HEK293 (cell line): Measurements from ENCODE around the gene ZNF316.

ENCODE experiments used
- KLF9 ChIP-seq: fragments of 450-650 bp; formaldehyde crosslinking; IDR thresholded peaks from 2 replicates; pipeline ENCODE4 v1.5.1; 2016; ENCODE audit warnings: missing biosample characterization, missing genetic modification characterization, low read depth
- ZNF629 ChIP-seq: fragments of 450-650 bp; formaldehyde crosslinking; IDR thresholded peaks from 2 replicates; pipeline ENCODE4 v1.5.1; 2017; ENCODE audit warnings: missing biosample characterization, missing genetic modification characterization
- TF ChIP-seq, protein P1 (sequence below): fragments of 450-650 bp; formaldehyde crosslinking; IDR thresholded peaks from 2 replicates; pipeline ENCODE4 v1.5.1; 2016; ENCODE audit warnings: missing biosample characterization, missing genetic modification characterization

DNA sequence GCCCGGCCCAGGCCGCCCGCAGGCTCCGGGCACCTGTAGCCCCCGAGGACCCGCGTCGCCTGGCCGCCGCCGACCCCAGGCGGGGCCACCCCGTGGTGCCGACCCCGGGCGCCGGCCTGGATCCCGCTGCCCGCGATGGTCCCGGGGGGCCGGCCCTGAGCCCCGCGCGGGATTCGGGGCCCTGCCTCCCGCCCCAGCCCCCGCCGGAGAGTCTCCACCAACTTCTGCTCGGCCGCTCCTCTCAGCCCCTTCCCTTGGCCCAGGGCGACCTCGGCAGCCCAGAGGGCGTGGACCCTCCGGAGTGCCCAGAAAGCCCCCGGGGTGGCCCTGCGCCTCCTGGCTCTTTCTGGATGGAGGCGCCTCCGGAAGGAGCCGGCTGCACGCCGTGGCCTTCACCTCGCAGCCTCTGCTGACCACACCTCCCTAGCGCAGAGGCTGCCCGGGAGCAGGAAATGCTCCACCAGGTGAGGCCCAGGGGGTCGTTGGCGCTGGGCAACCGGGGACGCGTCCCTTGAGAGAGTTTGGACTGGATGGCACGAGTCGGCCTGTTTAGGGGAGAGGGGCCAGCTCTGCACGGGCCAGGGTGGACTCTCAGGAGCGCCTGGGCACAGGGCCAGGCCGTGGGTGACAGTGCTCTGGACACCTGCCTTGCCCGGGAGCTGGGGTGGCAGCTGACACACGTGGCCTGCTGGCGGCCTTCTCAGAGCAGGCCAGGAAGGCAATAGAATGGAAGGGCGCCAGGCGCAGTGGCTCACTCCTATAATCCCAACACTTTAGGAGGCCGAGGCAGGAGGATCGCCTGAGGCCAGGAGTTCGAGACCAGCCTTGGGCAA lies 21.2 kb upstream of the ZNF316 start:
- no peak for TF ChIP-seq ZNF629 (tag by site-specific recombination)
- peak; percentile 48 for TF ChIP-seq KLF9
- TF ChIP-seq, protein P1, sequence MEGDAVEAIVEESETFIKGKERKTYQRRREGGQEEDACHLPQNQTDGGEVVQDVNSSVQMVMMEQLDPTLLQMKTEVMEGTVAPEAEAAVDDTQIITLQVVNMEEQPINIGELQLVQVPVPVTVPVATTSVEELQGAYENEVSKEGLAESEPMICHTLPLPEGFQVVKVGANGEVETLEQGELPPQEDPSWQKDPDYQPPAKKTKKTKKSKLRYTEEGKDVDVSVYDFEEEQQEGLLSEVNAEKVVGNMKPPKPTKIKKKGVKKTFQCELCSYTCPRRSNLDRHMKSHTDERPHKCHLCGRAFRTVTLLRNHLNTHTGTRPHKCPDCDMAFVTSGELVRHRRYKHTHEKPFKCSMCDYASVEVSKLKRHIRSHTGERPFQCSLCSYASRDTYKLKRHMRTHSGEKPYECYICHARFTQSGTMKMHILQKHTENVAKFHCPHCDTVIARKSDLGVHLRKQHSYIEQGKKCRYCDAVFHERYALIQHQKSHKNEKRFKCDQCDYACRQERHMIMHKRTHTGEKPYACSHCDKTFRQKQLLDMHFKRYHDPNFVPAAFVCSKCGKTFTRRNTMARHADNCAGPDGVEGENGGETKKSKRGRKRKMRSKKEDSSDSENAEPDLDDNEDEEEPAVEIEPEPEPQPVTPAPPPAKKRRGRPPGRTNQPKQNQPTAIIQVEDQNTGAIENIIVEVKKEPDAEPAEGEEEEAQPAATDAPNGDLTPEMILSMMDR (tag by site-specific recombination): no peak
